GM21381 (cell line): ENCODE results near the gene DOK7.

Experiments used
- ATAC-seq: cut with Tn5 transposase; IDR thresholded peaks from one replicate; pipeline ENCODE4 v1.9.1; 2021; ENCODE audit warnings: mild to moderate bottlenecking, moderate library complexity; ENCODE audit not compliant: unreplicated experiment

DOK7 gene

GRCh38 chr4:3517731-3518510, 54.8 kb downstream of the DOK7 start:
- ATAC-seq: no peak

- ATAC-seq: no peak
These were observed 55.4 kb downstream of the DOK7 start for GRCh38 chr4:3518511-3518880.

- no peak for ATAC-seq
These were observed 55.8 kb downstream of the DOK7 start for GRCh38 chr4:3518941-3519340.

- no peak for ATAC-seq
These were observed 56.6 kb downstream of the DOK7 start for GRCh38 chr4:3519468-3520264.

- ATAC-seq: no peak
These were observed 57.2 kb downstream of the DOK7 start for GRCh38 chr4:3520276-3520675.

GRCh38 chr4:3520796-3521600, 57.9 kb downstream of the DOK7 start:
- ATAC-seq: no peak

GRCh38 chr4:3521621-3522325, 58.7 kb downstream of the DOK7 start:
- ATAC-seq: no peak

GRCh38 chr4:3522326-3522640, 59.2 kb downstream of the DOK7 start:
- no peak for ATAC-seq

- ATAC-seq: no peak
These were observed 59.5 kb downstream of the DOK7 start for GRCh38 chr4:3522651-3523050.

GRCh38 chr4:3523146-3523627, 60.1 kb downstream of the DOK7 start:
- no peak for ATAC-seq

GRCh38 chr4:3523628-3524221, 60.6 kb downstream of the DOK7 start:
- no peak for ATAC-seq

- no peak for ATAC-seq
These were observed 61.2 kb downstream of the DOK7 start for GRCh38 chr4:3524349-3524748.

GRCh38 chr4:3524920-3525319, 61.8 kb downstream of the DOK7 start:
- no peak for ATAC-seq

GRCh38 chr4:3525532-3526430, 62.7 kb downstream of the DOK7 start:
- ATAC-seq: no peak

- ATAC-seq: no peak
These were observed 63.4 kb downstream of the DOK7 start for GRCh38 chr4:3526456-3526855.

- no peak for ATAC-seq
These were observed 64.2 kb downstream of the DOK7 start for GRCh38 chr4:3527101-3527913.

- ATAC-seq: no peak
These were observed 65.1 kb downstream of the DOK7 start for GRCh38 chr4:3527914-3528876.
